H1 (cell line): ENCODE results near the gene DXO. TPM values are rescaled to one million over a fixed set of nuclear protein-coding genes. Genes with fewer than 3 reads are reported as not detected.

Source experiments
- BACH1 ChIP-seq: IDR thresholded peaks from 2 replicates; pipeline ENCODE4 v1.6.1; 2012; ENCODE audit warnings: low read length, improper control_type of control experiment
- RNF2 ChIP-seq: fragments of 200-900, 300-1000 bp; sonication (generic); IDR thresholded peaks from 2 replicates; pipeline ENCODE4 v1.7.1; 2016; ENCODE audit warnings: borderline replicate concordance, low read depth, mild to moderate bottlenecking, antibody characterized with exemption, low read length; ENCODE audit not compliant: poor library complexity, severe bottlenecking; ENCODE audit errors: missing control alignments
- SP2 ChIP-seq: IDR thresholded peaks from 2 replicates; pipeline ENCODE4 v1.6.1; 2012; ENCODE audit warnings: mild to moderate bottlenecking, low read length, inconsistent platforms
- polyA plus RNA-seq, 7 experiments: library from polyadenylated mRNA; depleted of rRNA in 3 of 7; stranded (reverse) in 5 of 7; unstranded in 2 of 7; fragments of >200 nt in 5 of 7; fragments of 200-250 nt in 2 of 7; gene quantifications; 1 replicate in 5 of 7; 2 replicates in 1 of 7; 4 replicates in 1 of 7; pipeline versions ENCODE4 v1.2.1 to v1.2.3, GENCODE V29; 2011 to 2013; ENCODE audit warnings: missing spikeins in 2 of 7, mixed read lengths in 2 of 7
- total RNA-seq: library from RNA; stranded (reverse); fragmentation: NEBNext Ultra II Directional; extraction: Animal tissue kit (Norgen Biotek cat#: 25700); gene quantifications from 2 replicates; pipeline ENCODE4 v1.2.1, GENCODE V29; 2021

Gene DXO
- total and polyA plus RNA-seq, 2 of the 8 experiments (the other 6 are each of a cell fraction or from before 2014, with no cell fraction given), result 14.7 to 23.9 TPM

GRCh38 chr6:31966997-31967925 is 4.7 kb downstream of the DXO start (continued):
- TF ChIP-seq SP2, result no peak
- no peak for TF ChIP-seq RNF2
- no peak for TF ChIP-seq BACH1
